Measurements from ENCODE around the gene PARD3B. TPM values are rescaled to one million over a fixed set of nuclear protein-coding genes. Genes with fewer than 3 reads are reported as not detected.

PARD3B gene
- total and polyA plus RNA-seq, 7 donors, result 0.42 to 6.0 (median 4.8) TPM

DNA sequence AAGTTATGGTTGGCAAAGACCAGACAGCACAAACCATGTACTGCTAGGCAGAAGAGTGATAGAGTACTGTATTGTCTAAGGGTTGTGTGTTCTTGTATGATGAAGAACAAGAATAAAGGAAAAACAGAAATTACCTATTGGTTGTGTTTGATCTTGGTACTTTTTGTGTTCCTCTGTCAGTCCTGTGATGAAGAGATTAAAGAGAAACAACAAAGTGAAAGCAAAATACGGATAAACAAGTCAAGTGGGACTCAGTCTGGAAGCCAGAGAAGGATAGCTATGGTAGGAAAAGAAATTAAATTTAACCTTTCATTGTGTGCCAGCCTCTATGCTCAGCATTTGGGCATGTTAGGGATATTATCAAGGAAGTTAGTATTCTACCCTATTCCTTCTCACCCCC, 413.1 kb downstream of the PARD3B start:
- WGBS, 3 donors, result 28 to 54% (median 50%) methylated on average over 1 of the region's 1 CpG
- no peak for DNase-seq

DNA sequence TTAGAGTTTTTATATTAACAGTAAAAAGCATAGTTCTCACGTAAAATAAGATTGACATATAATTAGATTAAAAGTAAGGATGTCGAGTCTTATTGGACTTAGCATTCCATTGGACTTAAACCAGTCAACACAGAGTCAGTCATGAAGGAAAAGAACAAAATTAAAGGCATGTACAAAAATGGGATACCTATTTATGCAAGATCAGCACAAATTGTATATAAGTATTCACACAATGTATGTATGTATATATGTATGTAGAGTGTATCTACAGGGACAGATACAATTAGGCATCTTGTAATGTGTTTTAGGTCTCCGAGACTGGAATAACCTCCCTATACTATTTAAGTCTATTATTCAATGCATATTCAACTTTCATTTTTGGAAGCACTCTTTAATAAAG, 419.1 kb downstream of the PARD3B start:
- H3K36me3 ChIP-seq (ENCODE audit: insufficient read depth in 1 of 2, low read depth in 1 of 2), result no peaks in the 10 kb centered on the region
- WGBS, 3 donors, result 96 to 98% (median 96%) methylated on average over 3 of the region's 3 CpGs

More for the DNA sequence above, 413.1 kb downstream of the PARD3B start:
- no peak overlapping the region for H3K27ac ChIP-seq
- no peaks in the 10 kb centered on the region for H3K27me3 ChIP-seq (ENCODE audit: insufficient read depth in 3 of 3, low read length in 2 of 3)
- H3K4me3 ChIP-seq, result no peak overlapping the region
- intact Hi-C loops (cut with DNase I), result no loop called here
- TF ChIP-seq, protein P1, sequence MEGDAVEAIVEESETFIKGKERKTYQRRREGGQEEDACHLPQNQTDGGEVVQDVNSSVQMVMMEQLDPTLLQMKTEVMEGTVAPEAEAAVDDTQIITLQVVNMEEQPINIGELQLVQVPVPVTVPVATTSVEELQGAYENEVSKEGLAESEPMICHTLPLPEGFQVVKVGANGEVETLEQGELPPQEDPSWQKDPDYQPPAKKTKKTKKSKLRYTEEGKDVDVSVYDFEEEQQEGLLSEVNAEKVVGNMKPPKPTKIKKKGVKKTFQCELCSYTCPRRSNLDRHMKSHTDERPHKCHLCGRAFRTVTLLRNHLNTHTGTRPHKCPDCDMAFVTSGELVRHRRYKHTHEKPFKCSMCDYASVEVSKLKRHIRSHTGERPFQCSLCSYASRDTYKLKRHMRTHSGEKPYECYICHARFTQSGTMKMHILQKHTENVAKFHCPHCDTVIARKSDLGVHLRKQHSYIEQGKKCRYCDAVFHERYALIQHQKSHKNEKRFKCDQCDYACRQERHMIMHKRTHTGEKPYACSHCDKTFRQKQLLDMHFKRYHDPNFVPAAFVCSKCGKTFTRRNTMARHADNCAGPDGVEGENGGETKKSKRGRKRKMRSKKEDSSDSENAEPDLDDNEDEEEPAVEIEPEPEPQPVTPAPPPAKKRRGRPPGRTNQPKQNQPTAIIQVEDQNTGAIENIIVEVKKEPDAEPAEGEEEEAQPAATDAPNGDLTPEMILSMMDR (IDR thresholded peaks at IDR 0.05), result no peak
- no peaks in the 10 kb centered on the region for H3K4me1 ChIP-seq
- ATAC-seq, result no peak
- H3K9me3 ChIP-seq, result no peaks in the 10 kb centered on the region
- H3K36me3 ChIP-seq (ENCODE audit: insufficient read depth in 1 of 2, low read depth in 1 of 2), result no peaks in the 10 kb centered on the region

DNA sequence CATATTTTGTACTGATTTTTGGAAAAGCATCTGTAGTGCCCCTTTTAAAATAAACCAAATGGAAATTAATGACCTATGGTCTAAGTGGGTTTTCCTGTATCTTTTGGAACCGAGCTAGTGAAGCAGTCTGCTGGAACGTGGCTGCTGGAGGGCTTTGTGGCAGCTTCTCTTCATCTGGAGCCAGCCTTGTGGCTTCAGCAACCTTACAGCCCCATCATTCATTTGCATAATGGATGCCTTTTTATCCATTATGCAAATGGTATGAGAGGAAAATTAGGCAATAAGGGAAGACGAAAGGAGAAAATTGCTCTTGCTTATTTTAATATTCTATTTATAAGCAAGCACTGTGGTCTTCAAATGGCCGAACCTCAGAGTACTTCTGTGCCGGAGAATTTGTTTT, 421.0 kb downstream of the PARD3B start:
- intact Hi-C loops (cut with DNase I), result no loop called here
- no peak for ATAC-seq
- Histone ChIP-seq H3K27ac (no peak overlapping the region), H3K36me3 (ENCODE audit: insufficient read depth in 1 of 2, low read depth in 1 of 2) (no peaks in the 10 kb centered on the region), H3K9me3 (no peaks in the 10 kb centered on the region), H3K4me1 (no peaks in the 10 kb centered on the region), H3K27me3 (ENCODE audit: insufficient read depth in 3 of 3, low read length in 2 of 3) (no peaks in the 10 kb centered on the region), H3K4me3 (no peak overlapping the region)
- TF ChIP-seq, protein P1 (IDR thresholded peaks at IDR 0.05), result no peak
- 82 to 87% (median 83%) methylated on average over 5 of the region's 5 CpGs for WGBS, 3 donors
- DNase-seq, result no peak

More for the DNA sequence above, 419.1 kb downstream of the PARD3B start:
- Histone ChIP-seq H3K9me3 (no peaks in the 10 kb centered on the region), H3K27ac (no peak overlapping the region), H3K4me3 (no peak overlapping the region), H3K4me1 (no peaks in the 10 kb centered on the region), H3K27me3 (ENCODE audit: insufficient read depth in 3 of 3, low read length in 2 of 3) (no peaks in the 10 kb centered on the region)
- DNase-seq (no peak), ATAC-seq (no peak)
- intact Hi-C loops (cut with DNase I), result no loop called here
- TF ChIP-seq, protein P1 (IDR thresholded peaks at IDR 0.05), result no peak

DNA sequence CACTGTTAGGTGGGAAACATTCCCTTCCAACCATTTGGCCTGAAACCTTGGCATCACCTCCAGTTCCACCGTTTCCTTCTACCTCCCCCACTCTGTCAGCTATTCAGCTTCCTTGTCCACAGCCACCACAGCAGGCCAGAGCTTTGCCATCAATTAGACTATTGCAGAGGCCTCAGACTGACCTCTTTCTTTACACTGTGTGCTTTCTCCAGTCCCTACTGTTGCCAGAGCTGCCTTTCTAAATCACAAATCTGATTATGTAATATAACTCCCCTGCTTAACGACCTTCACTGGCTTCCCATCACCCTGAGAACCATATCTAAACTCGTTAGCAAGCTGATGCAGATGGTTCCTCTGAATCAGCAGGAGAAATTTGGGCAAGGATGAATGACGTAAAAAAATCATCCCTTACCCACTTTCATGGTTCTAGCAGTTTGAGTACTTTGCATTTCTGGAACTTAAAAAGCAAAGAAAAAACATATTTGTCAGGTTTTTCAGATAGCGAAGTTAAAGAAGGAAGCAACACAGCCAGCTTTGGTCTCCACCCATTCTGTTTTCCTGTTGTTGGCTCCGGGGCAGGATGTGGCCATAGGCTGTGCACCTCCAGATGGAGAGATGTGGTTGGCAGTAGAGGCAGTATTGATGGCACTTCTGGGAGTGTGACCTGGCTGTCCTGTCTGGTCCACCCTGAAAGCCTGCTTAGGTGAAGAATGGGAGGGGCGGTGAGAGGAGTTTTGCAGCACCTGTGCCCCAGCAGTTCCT, 422.1 kb downstream of the PARD3B start:
- ATAC-seq, result no peak
- H3K27ac ChIP-seq, result no peak overlapping the region
- H3K36me3 ChIP-seq (ENCODE audit: insufficient read depth in 1 of 2, low read depth in 1 of 2), result no peaks in the 10 kb centered on the region
- intact Hi-C loops (cut with DNase I), result no loop called here
- no peaks in the 10 kb centered on the region for H3K27me3 ChIP-seq (ENCODE audit: insufficient read depth in 3 of 3, low read length in 2 of 3)
- H3K4me3 ChIP-seq, result no peak overlapping the region
- WGBS, 3 donors, result 43 to 55% (median 49%) methylated on average over 7 of the region's 7 CpGs
- DNase-seq, result no peak
- no peaks in the 10 kb centered on the region for H3K4me1 ChIP-seq
- no peaks in the 10 kb centered on the region for H3K9me3 ChIP-seq
- TF ChIP-seq, protein P1 (IDR thresholded peaks at IDR 0.05), result no peak
